Small intestine (tissue), 7 donors: Measurements from ENCODE around the gene C17orf107. TPM values are rescaled to one million over a fixed set of nuclear protein-coding genes. Genes with fewer than 3 reads are reported as not detected.
"Not testable (repeated sequence)": the region's sequence is repeated elsewhere in the genome, so short reads cannot be mapped to it uniquely, and the experiment has no call there.

Source experiments
- DNase-seq, 2 donors: peaks; one replicate each; pipeline versions ENCODE4 v3.0.0 to v3.0.0-alpha.2; 2013
- FAIRE-seq: peaks from 2 replicates; lab custom pipeline; 2012; peaks lifted over from hg19 to GRCh38; lab: Jason Lieb, UNC
- H3K27ac ChIP-seq, 3 donors: one replicate each; pipeline ENCODE4 v1.5.1; 2013; ENCODE audit warnings: low read length in 2 of 3, mild to moderate bottlenecking in 2 of 3, control low read depth in 1 of 3, inconsistent platforms in 1 of 3, low read depth in 1 of 3, moderate library complexity in 1 of 3
- H3K27me3 ChIP-seq, 3 donors: one replicate each; pipeline ENCODE4 v1.6.1; 2013; ENCODE audit warnings: low read length in 3 of 3, inconsistent platforms in 1 of 3; ENCODE audit not compliant: control insufficient read depth in 3 of 3, insufficient read depth in 3 of 3
- H3K36me3 ChIP-seq, 3 donors: one replicate each; pipeline ENCODE4 v1.6.1; 2013; ENCODE audit warnings: low read length in 3 of 3, inconsistent platforms in 1 of 3, low read depth in 1 of 3, mild to moderate bottlenecking in 1 of 3, moderate library complexity in 1 of 3; ENCODE audit not compliant: control insufficient read depth in 3 of 3, insufficient read depth in 2 of 3
- H3K4me1 ChIP-seq, 3 donors: one replicate each; pipeline ENCODE4 v1.6.1; 2013; ENCODE audit warnings: low read length in 2 of 3, inconsistent platforms in 1 of 3, low read depth in 1 of 3, mild to moderate bottlenecking in 1 of 3, moderate library complexity in 1 of 3; ENCODE audit not compliant: control insufficient read depth in 3 of 3, insufficient read depth in 2 of 3
- H3K4me3 ChIP-seq, 3 donors: one replicate each; pipeline ENCODE4 v1.5.1; 2013; ENCODE audit warnings: low read length in 3 of 3, control low read depth in 1 of 3, inconsistent platforms in 1 of 3, low read depth in 1 of 3, mild to moderate bottlenecking in 1 of 3, moderate library complexity in 1 of 3
- H3K9me3 ChIP-seq, 2 donors: one replicate each; pipeline ENCODE4 v1.6.1; 2013; ENCODE audit warnings: low read depth in 1 of 2, low read length in 1 of 2; ENCODE audit not compliant: control insufficient read depth in 2 of 2, insufficient read depth in 1 of 2
- WGBS, 3 donors: extraction: QIAGEN DNeasy Blood & Tissue Kit; methylation state at CpG; one replicate each; pipeline ENCODE4 v1.1.7; 2013; 5-methylcytosine and 5-hydroxymethylcytosine counted together
- polyA plus RNA-seq, 4 donors: library from polyadenylated mRNA; stranded (reverse) in 3 of 4; unstranded in 1 of 4; fragments of 200-250 nt in 3 of 4; fragments of 120-200 nt in 1 of 4; gene quantifications; one replicate each; pipeline versions ENCODE4 v1.2.1 to v1.2.3, GENCODE V29; 2013
- donor health status: healthy with polysubstance abuse.
- donor health status: control.
- donor health status: control.
- donor health status: Bipolar disorder and iron deficiency.
- donor health status: healthy.

Gene C17orf107
- polyA plus RNA-seq, 4 donors: 0.45 to 2.2 (median 1.2) TPM

DNA sequence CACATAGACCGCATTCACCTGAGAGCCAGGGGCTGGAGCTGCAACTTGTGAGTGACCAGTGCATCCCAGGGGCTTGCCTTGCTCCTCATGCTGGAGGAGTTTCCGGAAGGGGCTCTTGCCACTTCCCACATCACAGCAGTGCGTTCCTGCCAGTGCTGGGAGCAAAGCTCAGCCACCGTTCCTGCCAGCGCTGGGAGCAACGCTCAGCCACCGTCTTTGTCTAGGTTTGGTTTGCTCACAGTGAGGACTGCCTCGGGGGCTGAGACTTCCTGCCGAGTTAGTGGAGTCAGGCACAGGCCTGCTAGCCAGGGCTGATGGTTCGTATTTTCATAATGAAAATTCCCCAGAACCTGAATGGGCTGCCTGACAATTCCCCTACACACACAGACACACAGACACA, 9.0 kb downstream of the C17orf107 start:
- FAIRE-seq (no peak), DNase-seq (peak in 1 of 2 donors; percentile 31)
- H3K27me3 ChIP-seq: peaks cover 0 to 12% (median 0%) of the 10 kb centered on the region in 3 donors
- H3K36me3 ChIP-seq: no peaks in the 10 kb centered on the region
- H3K4me1 ChIP-seq: peaks cover 0 to 13% (median 0%) of the 10 kb centered on the region in 3 donors
- H3K9me3 ChIP-seq: no peaks in the 10 kb centered on the region
- H3K4me3 ChIP-seq: no peak overlapping the region
- H3K27ac ChIP-seq: peak overlapping the region in 1 of 3 donors; percentile 65
- 21 to 50% (median 34%) methylated on average over 9 to 10 of the region's 10 CpGs for WGBS, 3 donors

DNA sequence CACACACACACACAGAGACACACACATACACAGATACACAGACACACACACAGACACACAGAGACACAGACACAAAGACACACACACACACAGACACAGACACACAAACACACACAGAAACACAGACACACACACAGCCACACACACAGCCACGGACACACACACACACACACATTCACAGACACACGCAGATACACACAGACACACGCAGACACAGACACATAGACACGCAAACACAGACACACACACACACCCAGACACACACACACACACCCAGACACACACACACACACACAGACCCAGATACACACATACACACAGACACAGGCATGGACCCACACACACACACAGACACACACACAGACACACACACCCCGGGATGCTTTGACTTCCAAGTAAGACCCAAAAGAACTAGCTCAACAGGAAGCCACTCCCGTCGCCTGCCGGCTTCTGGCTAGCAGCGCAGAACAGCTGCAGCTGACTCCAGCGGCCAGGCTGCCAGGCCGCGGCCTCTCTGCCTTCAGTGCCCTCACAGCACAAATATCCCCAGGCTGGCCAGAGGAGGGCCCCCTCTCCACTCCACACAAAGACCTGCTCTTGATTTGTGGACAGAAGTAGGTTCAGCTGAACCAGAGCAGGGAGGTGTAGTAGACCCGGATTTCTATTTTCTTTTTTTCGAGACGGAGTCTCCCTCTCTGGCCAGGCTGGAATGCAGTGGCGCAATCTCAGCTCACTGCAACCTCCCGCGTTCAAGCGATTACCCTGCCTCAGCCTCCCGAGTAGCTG, 9.6 kb downstream of the C17orf107 start:
- WGBS, 3 donors: 13 to 20% (median 18%) methylated on average over 20 of the region's 20 CpGs
- Histone ChIP-seq H3K27me3 (peaks cover 0 to 12% (median 0%) of the 10 kb centered on the region in 3 donors), H3K4me1 (peaks cover 0 to 13% (median 0%) of the 10 kb centered on the region in 3 donors), H3K4me3 (no peak overlapping the region), H3K36me3 (no peaks in the 10 kb centered on the region), H3K9me3 (no peaks in the 10 kb centered on the region), H3K27ac (peak overlapping the region; percentile 8 to 65 (median 36))
- DNase-seq: peak; percentile 88 to 90
- FAIRE-seq: no peak

DNA sequence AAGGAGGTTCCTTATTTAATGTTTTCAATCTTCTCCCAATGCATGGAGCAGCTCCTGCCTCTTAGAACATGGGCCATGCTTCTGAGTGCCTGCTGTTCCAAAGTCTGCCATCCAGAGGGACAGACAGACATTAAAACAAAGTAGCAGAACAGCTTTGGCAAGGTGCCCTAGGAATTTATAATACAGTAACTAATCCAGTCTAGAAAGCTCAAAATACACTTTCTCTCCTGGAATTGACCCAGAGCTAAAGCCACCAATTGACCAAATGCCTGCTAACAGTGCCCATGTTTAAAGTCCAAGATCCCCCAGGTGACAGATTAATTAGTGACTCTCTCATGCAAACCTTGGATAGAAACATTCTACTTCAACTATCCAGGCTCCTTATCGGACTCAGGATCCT, 14.7 kb downstream of the C17orf107 start:
- Histone ChIP-seq H3K4me1 (peaks cover 0 to 16% (median 0%) of the 10 kb centered on the region in 3 donors), H3K27ac (peak overlapping the region in 1 of 3 donors; percentile 8), H3K36me3 (no peaks in the 10 kb centered on the region), H3K4me3 (no peak overlapping the region), H3K27me3 (no peaks in the 10 kb centered on the region), H3K9me3 (no peaks in the 10 kb centered on the region)
- FAIRE-seq (no peak), DNase-seq (peak; percentile 74)
- WGBS, 3 donors: 8 to 54% (median 22%) methylated on average over 1 of the region's 1 CpG

DNA sequence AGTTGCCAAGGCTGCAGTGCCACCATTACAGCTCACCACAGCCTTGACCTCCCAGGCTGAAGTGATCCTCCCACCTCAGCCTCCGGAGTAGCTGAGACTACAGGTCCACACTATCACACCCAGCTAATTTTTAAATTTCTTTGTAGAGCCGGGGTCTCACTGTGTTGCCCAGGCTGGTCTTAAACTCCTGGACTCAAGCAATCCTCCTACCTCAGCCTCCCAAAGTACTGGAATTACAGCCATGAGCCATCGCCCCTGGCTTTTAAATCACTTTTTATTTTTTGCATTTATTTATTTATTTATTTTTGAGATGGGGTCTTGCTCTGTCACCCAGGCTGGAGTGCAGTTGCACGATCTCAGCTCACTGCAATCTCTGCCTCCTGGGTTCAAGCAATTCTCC, 15.2 kb downstream of the C17orf107 start:
- FAIRE-seq, H3K36me3 ChIP-seq, H3K27me3 ChIP-seq, H3K9me3 ChIP-seq, DNase-seq, H3K27ac ChIP-seq, H3K4me3 ChIP-seq: not testable (repeated sequence)
- H3K4me1 ChIP-seq: peaks cover 0 to 11% (median 0%) of the 10 kb centered on the region in 3 donors
- 66 to 86% (median 72%) methylated on average over 4 of the region's 4 CpGs for WGBS, 3 donors

DNA sequence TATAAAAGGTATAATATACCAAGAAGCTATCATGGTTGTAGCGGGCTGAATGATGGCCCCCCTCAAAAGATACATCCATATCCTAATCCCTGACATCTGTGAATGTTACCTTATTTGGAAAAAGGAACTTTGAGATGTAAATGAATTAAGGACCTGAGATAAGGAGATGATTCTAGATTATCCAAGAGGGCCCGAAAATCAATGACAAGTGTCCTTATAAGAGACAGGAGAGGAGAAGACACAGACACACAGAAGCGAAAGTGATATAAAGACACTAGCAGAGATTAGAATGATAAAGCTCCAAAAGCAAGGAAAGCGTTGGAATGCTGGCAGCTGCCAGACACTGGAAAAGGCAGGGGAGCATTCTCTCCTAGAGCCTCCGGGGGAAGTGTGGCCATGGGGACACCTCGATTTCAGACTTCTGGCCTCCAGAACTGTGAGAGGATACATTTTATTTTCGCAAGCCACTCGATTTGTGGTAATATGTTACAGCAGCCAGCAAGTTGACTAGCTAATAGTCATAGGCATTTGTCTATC, 20.2 kb downstream of the C17orf107 start:
- DNase-seq (no peak), FAIRE-seq (no peak)
- no peaks in the 10 kb centered on the region for H3K36me3 ChIP-seq
- H3K27ac ChIP-seq: no peak overlapping the region
- H3K4me1 ChIP-seq: no peaks in the 10 kb centered on the region
- no peaks in the 10 kb centered on the region for H3K9me3 ChIP-seq
- no peaks in the 10 kb centered on the region for H3K27me3 ChIP-seq
- 66 to 69% (median 66%) methylated on average over 8 of the region's 8 CpGs for WGBS, 3 donors
- H3K4me3 ChIP-seq: no peak overlapping the region

DNA sequence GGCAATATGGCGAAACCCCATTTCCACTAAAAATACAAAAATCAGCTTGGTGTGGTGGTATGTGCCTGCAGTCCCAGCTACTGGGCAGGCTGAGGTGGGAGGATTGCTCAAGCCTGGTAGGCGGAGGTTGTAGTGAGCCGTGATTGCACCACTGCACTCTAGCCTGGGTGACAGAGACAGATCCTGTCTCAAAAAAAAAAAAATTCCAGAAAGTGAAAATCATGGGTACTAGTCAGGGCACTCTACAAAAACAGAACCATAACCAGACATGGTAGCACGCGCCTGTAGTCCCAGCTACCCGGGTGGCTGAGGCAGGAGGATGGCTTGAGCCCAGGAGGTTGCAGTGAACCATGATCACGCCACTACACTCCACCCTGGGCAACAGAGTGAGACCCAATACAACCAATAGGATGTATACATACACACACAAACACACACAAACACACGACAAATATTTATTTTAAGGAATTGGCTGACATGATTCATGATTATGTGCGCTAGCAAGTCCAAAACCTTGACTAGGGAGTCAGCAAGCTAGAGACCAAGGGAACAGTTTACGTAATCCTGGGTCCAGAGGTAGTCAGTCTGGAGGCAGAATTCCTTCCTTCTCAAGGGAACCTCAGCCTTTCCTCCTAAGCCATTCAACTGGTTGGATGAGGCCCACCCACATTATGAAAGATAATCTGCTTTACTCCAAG, 21.2 kb downstream of the C17orf107 start:
- Histone ChIP-seq H3K4me1 (no peaks in the 10 kb centered on the region), H3K4me3 (no peak overlapping the region), H3K36me3 (no peaks in the 10 kb centered on the region), H3K9me3 (no peaks in the 10 kb centered on the region), H3K27me3 (no peaks in the 10 kb centered on the region), H3K27ac (no peak overlapping the region)
- DNase-seq: no peak
- 80 to 86% (median 82%) methylated on average over 10 of the region's 10 CpGs for WGBS, 3 donors
- no peak for FAIRE-seq

DNA sequence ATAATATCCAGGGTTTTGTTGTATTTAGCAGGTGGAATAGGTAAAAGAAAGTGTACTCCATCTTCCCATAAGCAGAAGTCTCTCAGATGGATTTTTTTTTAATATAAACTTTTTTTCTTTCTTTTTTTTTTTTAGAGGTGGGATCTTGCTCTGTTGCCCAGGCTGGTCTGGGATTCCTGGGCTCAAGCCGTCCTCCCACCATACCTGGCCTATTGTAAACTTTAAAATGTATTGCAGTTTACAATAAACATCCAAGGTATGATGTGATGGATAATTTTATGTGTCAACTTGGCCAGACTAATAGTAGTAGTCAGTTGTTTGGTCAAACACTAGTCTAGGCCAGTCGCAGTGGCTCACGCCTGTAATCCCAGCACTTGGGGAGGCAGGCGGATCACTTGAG, 22.0 kb downstream of the C17orf107 start:
- 91 to 98% (median 94%) methylated on average over 4 of the region's 4 CpGs for WGBS, 3 donors
- no peaks in the 10 kb centered on the region for H3K9me3 ChIP-seq
- H3K27me3 ChIP-seq: no peaks in the 10 kb centered on the region
- no peak overlapping the region for H3K4me3 ChIP-seq
- DNase-seq: no peak
- H3K27ac ChIP-seq: no peak overlapping the region
- FAIRE-seq: no peak
- H3K36me3 ChIP-seq: no peaks in the 10 kb centered on the region
- H3K4me1 ChIP-seq: no peaks in the 10 kb centered on the region

DNA sequence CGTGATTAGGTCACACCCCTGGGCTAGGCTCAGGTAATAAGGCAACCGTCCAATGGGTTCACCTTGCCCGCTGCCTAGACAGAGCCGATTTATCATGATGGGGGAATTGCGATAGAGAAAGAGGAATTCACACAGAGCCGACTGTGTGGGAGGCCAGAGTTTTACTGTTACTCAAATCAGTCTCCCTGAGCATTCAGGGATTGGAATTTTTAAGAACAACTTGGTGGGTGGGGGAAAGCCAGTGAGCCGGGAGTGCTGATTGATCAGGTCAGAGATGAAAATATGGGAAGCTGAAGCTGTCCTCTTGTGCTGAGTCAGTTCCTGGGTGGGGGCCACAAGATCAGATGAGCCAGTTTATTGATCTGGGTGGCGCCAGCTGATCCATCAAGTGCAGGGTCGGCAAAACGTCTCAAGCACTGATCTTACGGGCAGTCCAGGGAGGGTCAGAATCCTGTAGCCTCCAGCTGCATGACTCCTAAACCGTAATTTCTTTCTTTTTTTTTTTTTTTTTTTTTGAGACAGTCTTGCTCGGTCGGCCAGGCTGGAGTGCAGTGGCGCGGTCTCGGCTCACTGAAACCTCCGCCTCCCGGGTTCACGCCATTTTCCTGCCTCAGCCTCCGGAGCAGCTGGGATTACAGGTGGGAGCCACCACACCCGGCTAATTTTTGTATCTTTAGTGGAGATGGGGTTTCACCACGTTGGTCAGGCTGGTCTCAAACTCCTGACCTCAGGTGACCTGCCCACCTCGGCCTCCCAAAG, 27.4 kb downstream of the C17orf107 start:
- H3K9me3 ChIP-seq, H3K4me1 ChIP-seq, H3K36me3 ChIP-seq, DNase-seq, H3K27me3 ChIP-seq, H3K27ac ChIP-seq, H3K4me3 ChIP-seq, FAIRE-seq: not testable (repeated sequence)
- 68 to 82% (median 76%) methylated on average over 24 of the region's 24 CpGs for WGBS, 3 donors
